Astrocyte (in vitro differentiated cells and primary cell): Measurements from ENCODE around the gene TENT4A.

Experiments used
- CTCF ChIP-seq: IDR thresholded peaks from 2 replicates; pipeline ENCODE4 v1.5.1; 2011; ENCODE audit warnings: low read depth, mild to moderate bottlenecking, inconsistent platforms, low read length, moderate library complexity; ENCODE audit not compliant: insufficient read depth
- EZH2 ChIP-seq: IDR thresholded peaks from 2 replicates; pipeline ENCODE4 v1.6.1; 2012; ENCODE audit warnings: mild to moderate bottlenecking, low read length, inconsistent platforms; ENCODE audit not compliant: insufficient read depth

GRCh38 chr5:6717687-6718086, 4.5 kb downstream of the TENT4A start:
- TF ChIP-seq CTCF (no peak), EZH2 (no peak)
